ENCODE results near the gene C16orf46. TPM values are rescaled to one million over a fixed set of nuclear protein-coding genes. Genes with fewer than 3 reads are reported as not detected.
A peak's percentile ranks its signal among the peaks of the same experiment; 100 is the strongest.

The C16orf46 gene
- total and polyA plus RNA-seq, 9 of the 15 experiments (the other 6 are each of a cell fraction or from before 2014, with no cell fraction given), result 0.10 to 0.98 (median 0.41) TPM; not detected in 1

DNA sequence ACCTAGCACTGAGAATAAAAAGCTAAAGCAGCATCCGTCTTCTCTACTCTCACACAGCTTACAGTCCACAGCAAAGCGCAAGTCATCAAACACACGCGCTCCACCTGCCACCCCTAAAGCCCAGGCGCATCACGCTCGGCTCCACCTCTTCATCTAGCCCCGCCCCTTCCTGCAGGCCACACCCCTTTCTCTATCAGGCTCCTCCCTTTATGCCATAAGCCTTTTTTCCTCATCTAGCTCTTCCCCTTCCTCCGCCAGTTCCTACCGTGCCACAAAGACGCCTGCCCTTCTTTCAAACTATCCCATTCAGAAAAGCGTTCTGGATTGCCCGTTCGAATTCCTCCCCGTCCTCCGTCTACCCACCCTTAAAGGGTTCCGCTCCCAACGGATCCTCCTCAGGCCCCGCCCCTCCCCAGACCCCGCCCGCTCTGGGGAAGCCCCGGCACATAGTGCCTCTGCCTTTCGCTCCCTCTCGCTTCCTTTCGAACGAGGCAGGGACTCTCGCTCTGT, 417 bp downstream of the C16orf46 start (continued):
- TF ChIP-seq, protein P1, sequence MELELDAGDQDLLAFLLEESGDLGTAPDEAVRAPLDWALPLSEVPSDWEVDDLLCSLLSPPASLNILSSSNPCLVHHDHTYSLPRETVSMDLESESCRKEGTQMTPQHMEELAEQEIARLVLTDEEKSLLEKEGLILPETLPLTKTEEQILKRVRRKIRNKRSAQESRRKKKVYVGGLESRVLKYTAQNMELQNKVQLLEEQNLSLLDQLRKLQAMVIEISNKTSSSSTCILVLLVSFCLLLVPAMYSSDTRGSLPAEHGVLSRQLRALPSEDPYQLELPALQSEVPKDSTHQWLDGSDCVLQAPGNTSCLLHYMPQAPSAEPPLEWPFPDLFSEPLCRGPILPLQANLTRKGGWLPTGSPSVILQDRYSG (tag; conservative IDR thresholded peaks at IDR 0.05; ENCODE audit: low read depth), result no peak
- no peak for TF ChIP-seq SRSF1 (IDR thresholded peaks at IDR 0.05; ENCODE audit: low read depth, low read length)
- no peak for TF ChIP-seq SIRT6 (IDR thresholded peaks at IDR 0.05; ENCODE audit: low read depth, low read length)
- no peak for TF ChIP-seq SP2 (IDR thresholded peaks at IDR 0.05; ENCODE audit: extremely low read depth, low read depth, low read length, poor library complexity, severe bottlenecking)
- TF ChIP-seq HDAC8 (tag; IDR thresholded peaks at IDR 0.05), result no peak
- peak in 1 of 2 experiments; percentile 55; a peak in 2 of 4 replicates for TF ChIP-seq FOXK2 (conservative IDR thresholded peaks at IDR 0.05 in 1 of 2, IDR thresholded peaks at IDR 0.05 in 1 of 2; ENCODE audit: low read depth in 2 of 2)
- peak; percentile 59; the same call in 1 of the 2 replicates for TF ChIP-seq DPF2 (IDR thresholded peaks at IDR 0.05)
- TF ChIP-seq NKRF (IDR thresholded peaks at IDR 0.05; ENCODE audit: borderline replicate concordance), result no peak
- no peak for TF ChIP-seq ZKSCAN1 (IDR thresholded peaks at IDR 0.05; ENCODE audit: low read depth, low read length)
- TF ChIP-seq TSC22D4 (tag; IDR thresholded peaks at IDR 0.05), result no peak
- no peak for TF ChIP-seq ZNF124 (CRISPR knock-in tag; IDR thresholded peaks at IDR 0.05)
- peak; percentile 94 for TF ChIP-seq ZNF316 (IDR thresholded peaks at IDR 0.05)
- TF ChIP-seq ZFP30 (CRISPR knock-in tag; IDR thresholded peaks at IDR 0.05; ENCODE audit: borderline replicate concordance), result no peak
- TF ChIP-seq NFYB (IDR thresholded peaks at IDR 0.05; ENCODE audit: extremely low read depth, insufficient read length), result no peak
- no peak for TF ChIP-seq MLX (CRISPR knock-in tag; conservative IDR thresholded peaks at IDR 0.05)
- no peak for TF ChIP-seq THAP12 (CRISPR knock-in tag; IDR thresholded peaks at IDR 0.05)
- TF ChIP-seq ZKSCAN8 (CRISPR knock-in tag; IDR thresholded peaks at IDR 0.05), result no peak
- TF ChIP-seq E2F3 (CRISPR knock-in tag; IDR thresholded peaks at IDR 0.05), result no peak
- TF ChIP-seq ZNF197 (CRISPR knock-in tag; IDR thresholded peaks at IDR 0.05; ENCODE audit: low read depth), result no peak
- TF ChIP-seq ATF6 (CRISPR knock-in tag; IDR thresholded peaks at IDR 0.05), result peak; percentile 72; the same call in 1 of the 2 replicates
- no peak for TF ChIP-seq ZNF830 (CRISPR knock-in tag; IDR thresholded peaks at IDR 0.05)
